DOHH2 (cell line): Measurements from ENCODE around the gene TLK1.

Experiments used
- CTCF ChIP-seq: fragments of 200-600 bp; sonication (generic); IDR thresholded peaks from one replicate; pipeline ENCODE4 v1.5.1; 2014; ENCODE audit warnings: antibody characterized with exemption, mild to moderate bottlenecking, low read depth, low read length; ENCODE audit not compliant: poor library complexity, severe bottlenecking
- EZH2phosphoT487 ChIP-seq: fragments of 200-600 bp; sonication (generic); IDR thresholded peaks from 2 replicates; pipeline ENCODE4 v1.6.1; 2017; ENCODE audit warnings: borderline replicate concordance, mild to moderate bottlenecking, antibody characterized with exemption, low read length, moderate library complexity, mixed read lengths

- TF ChIP-seq CTCF (no peak), EZH2phosphoT487 (no peak)
Measured at GRCh38 chr2:171185941-171186340, 25.2 kb upstream of the TLK1 start.
